SU-DHL-6 (cell line): ENCODE data around the gene EMID1.

Experiments
- H2AFZ ChIP-seq: fragments of 200-600 bp; sonication (generic); 2 replicates; pipeline ENCODE4 v1.6.1; 2014; ENCODE audit warnings: low read depth, mild to moderate bottlenecking, moderate library complexity, mixed read lengths, antibody characterized with exemption, low read length; ENCODE audit not compliant: severe bottlenecking
- H3F3A ChIP-seq: fragments of 200-600 bp; shearing (Covaris generic); 2 replicates; pipeline ENCODE4 v1.6.0; 2016; ENCODE audit warnings: antibody characterized with exemption, mild to moderate bottlenecking; ENCODE audit not compliant: insufficient read depth
- H3K27ac ChIP-seq: fragments of 200-600 bp; sonication (generic); 2 replicates; pipeline ENCODE4 v1.5.1; 2016; ENCODE audit warnings: low read depth, mild to moderate bottlenecking, low read length, moderate library complexity, mixed read lengths
- H3K27me3 ChIP-seq: fragments of 200-600 bp; sonication (generic), shearing (Covaris generic); 2 replicates; pipeline ENCODE4 v1.6.0; 2014; ENCODE audit warnings: mild to moderate bottlenecking, low read length
- H3K36me3 ChIP-seq: fragments of 200-600 bp; sonication (generic); 2 replicates; pipeline ENCODE4 v1.6.1; 2014; ENCODE audit warnings: mild to moderate bottlenecking, low read length, mixed read lengths
- H3K4me2 ChIP-seq: fragments of 300-600, 200-600 bp; shearing (Covaris generic), sonication (generic); 2 replicates; pipeline ENCODE4 v1.6.0; 2014; ENCODE audit warnings: low read length, low read depth, mild to moderate bottlenecking; ENCODE audit not compliant: poor library complexity, severe bottlenecking
- H3K4me3 ChIP-seq: fragments of 200-600 bp; sonication (generic); 2 replicates; pipeline ENCODE4 v1.5.1; 2014; ENCODE audit warnings: antibody characterized with exemption, low read length, mild to moderate bottlenecking, mixed read lengths; ENCODE audit not compliant: insufficient read depth, poor library complexity, severe bottlenecking
- H3K79me2 ChIP-seq: fragments of 200-600 bp; sonication (generic); 2 replicates; pipeline ENCODE4 v1.6.1; 2014; ENCODE audit warnings: mild to moderate bottlenecking, low read length, moderate library complexity; ENCODE audit not compliant: insufficient read depth
- H3K9ac ChIP-seq: fragments of 200-600 bp; sonication (generic); 2 replicates; pipeline ENCODE4 v1.7.0; 2014; ENCODE audit warnings: mild to moderate bottlenecking, low read length
- H3K9me2 ChIP-seq: fragments of 200-600 bp; sonication (generic); replicated peaks from 2 replicates; pipeline ENCODE4 v1.6.1; 2014; ENCODE audit warnings: low read length; ENCODE audit not compliant: insufficient read depth
- H3K9me3 ChIP-seq: fragments of 200-600 bp; sonication (generic); 2 replicates; pipeline ENCODE4 v1.6.1; 2014; ENCODE audit warnings: low read length, mixed read lengths; ENCODE audit not compliant: insufficient read depth
- H4K20me1 ChIP-seq: fragments of 200-600 bp; sonication (generic); 2 replicates; pipeline ENCODE4 v1.6.1; 2014; ENCODE audit warnings: low read depth, mild to moderate bottlenecking, antibody characterized with exemption, low read length, moderate library complexity, mixed read lengths
- CTCF ChIP-seq: fragments of 200-600 bp; sonication (generic); IDR thresholded peaks from one replicate; pipeline ENCODE4 v1.5.1; 2017; ENCODE audit warnings: antibody characterized with exemption, mild to moderate bottlenecking, low read length, moderate library complexity; ENCODE audit not compliant: insufficient read depth, poor library complexity, severe bottlenecking
- EZH2phosphoT487 ChIP-seq: fragments of 200-600 bp; sonication (generic), shearing (Covaris generic); conservative IDR thresholded peaks from 2 replicates; pipeline ENCODE4 v1.6.1; 2018; ENCODE audit warnings: mild to moderate bottlenecking, antibody characterized with exemption, low read length, moderate library complexity, mixed read lengths

EMID1 gene

GRCh38 chr22:29198240-29198639, 7.5 kb upstream of the EMID1 start:
- no peaks in the 10 kb centered on the region for H3K36me3 ChIP-seq
- no peaks in the 10 kb centered on the region for H3K9me2 ChIP-seq
- H3K9me3 ChIP-seq, result no peaks in the 10 kb centered on the region
- no peak overlapping the region for H2AFZ ChIP-seq
- no peaks in the 10 kb centered on the region for H4K20me1 ChIP-seq
- no peaks in the 10 kb centered on the region for H3K79me2 ChIP-seq
- H3K4me2 ChIP-seq, result no peak overlapping the region
- H3K27me3 ChIP-seq, result no peaks in the 10 kb centered on the region
- no peak overlapping the region for H3K4me3 ChIP-seq
- TF ChIP-seq EZH2phosphoT487 (no peak), CTCF (no peak)
- H3F3A ChIP-seq, result no peaks in the 10 kb centered on the region
- no peak overlapping the region for H3K9ac ChIP-seq
- no peak overlapping the region for H3K27ac ChIP-seq

GRCh38 chr22:29199702-29200400, 5.8 kb upstream of the EMID1 start:
- no peak for TF ChIP-seq EZH2phosphoT487
- Histone ChIP-seq H3K27me3 (no peaks in the 10 kb centered on the region), H3F3A (no peaks in the 10 kb centered on the region), H3K4me2 (no peak overlapping the region), H3K9me2 (no peaks in the 10 kb centered on the region), H3K36me3 (no peaks in the 10 kb centered on the region), H3K4me3 (no peak overlapping the region), H3K9me3 (no peaks in the 10 kb centered on the region), H4K20me1 (no peaks in the 10 kb centered on the region), H2AFZ (no peak overlapping the region), H3K27ac (no peak overlapping the region), H3K9ac (no peak overlapping the region), H3K79me2 (no peaks in the 10 kb centered on the region)

GRCh38 chr22:29200901-29201300, 4.8 kb upstream of the EMID1 start:
- Histone ChIP-seq H3K79me2 (no peaks in the 10 kb centered on the region), H2AFZ (no peak overlapping the region), H3K36me3 (no peaks in the 10 kb centered on the region), H3K9me2 (no peaks in the 10 kb centered on the region), H3K27me3 (no peaks in the 10 kb centered on the region), H3K9me3 (no peaks in the 10 kb centered on the region), H3F3A (no peaks in the 10 kb centered on the region), H4K20me1 (no peaks in the 10 kb centered on the region), H3K27ac (no peak overlapping the region), H3K4me3 (no peak overlapping the region), H3K9ac (no peak overlapping the region), H3K4me2 (no peak overlapping the region)
- TF ChIP-seq CTCF (no peak), EZH2phosphoT487 (no peak)

GRCh38 chr22:29201782-29202181, 3.9 kb upstream of the EMID1 start:
- Histone ChIP-seq H3K79me2 (no peaks in the 10 kb centered on the region), H3K9me2 (no peaks in the 10 kb centered on the region), H4K20me1 (no peaks in the 10 kb centered on the region), H3K36me3 (no peaks in the 10 kb centered on the region), H3K9ac (no peak overlapping the region), H3K4me2 (no peak overlapping the region), H3K27ac (no peak overlapping the region), H2AFZ (no peak overlapping the region), H3K4me3 (no peak overlapping the region), H3K9me3 (no peaks in the 10 kb centered on the region), H3F3A (no peaks in the 10 kb centered on the region), H3K27me3 (no peaks in the 10 kb centered on the region)
- TF ChIP-seq EZH2phosphoT487 (no peak), CTCF (no peak)
